NCI-H2107 treated with DMSO at 0.1 percent for 48 hours (cell line): ENCODE data around the gene CPB2.

Source experiments
- DNase-seq: peaks from one replicate; lab custom pipeline; 2025; ENCODE audit not compliant: unreplicated experiment; lab: John Stamatoyannopoulos, UW

CPB2 gene

DNA sequence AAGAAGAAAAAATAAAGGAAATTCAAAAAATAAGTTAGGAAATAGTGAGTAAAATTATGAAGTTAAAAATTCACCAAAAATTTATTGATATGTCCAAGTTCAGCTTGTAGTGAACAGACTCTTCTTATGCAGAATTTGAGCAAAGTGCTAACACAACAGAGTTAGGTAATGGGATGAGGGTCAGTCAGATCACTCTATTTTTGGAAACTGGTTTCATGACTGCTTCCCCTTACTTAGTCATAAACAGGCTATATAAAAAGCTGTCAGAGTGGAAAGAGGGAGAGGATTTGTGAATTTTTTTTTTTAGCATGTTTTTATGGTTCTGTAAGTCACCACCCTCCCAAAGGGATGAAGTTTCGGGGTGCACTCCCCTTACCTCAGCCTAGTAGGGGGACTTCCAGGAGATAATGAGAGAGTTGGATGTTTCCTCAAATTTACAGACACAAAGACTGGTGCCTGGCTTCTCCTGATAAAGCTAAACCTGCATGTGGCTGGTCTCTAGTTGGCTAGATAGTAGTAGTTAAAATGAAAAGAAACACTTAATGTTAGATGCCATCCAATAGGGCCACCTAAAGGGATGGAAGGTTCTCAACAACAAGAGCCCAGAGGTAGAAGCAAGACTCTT lies 4.5 kb downstream of the CPB2 start:
- DNase-seq = no peak

GRCh38 chr13:46097663-46098062 lies 7.2 kb downstream of the CPB2 start:
- DNase-seq = no peak

DNA sequence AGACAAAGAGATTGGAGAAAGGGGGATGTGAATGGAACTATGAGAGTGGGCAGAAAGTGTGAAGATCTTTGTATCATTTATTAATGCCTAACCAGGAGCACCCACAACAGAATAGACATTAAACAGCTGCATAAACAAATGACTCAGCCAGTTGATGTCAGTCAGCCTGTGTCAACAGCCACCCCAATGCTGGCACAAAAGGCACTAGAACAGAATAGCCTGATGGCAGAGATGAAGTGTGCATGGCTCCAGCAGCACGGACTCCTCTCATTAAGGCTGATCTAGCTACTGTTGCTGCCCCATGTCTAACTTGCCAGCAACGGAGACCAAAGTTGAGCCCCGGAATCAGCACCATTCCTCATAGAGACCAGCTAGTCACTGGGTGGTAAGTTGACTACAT lies 7.8 kb downstream of the CPB2 start:
- peak; percentile 10 for DNase-seq

DNA sequence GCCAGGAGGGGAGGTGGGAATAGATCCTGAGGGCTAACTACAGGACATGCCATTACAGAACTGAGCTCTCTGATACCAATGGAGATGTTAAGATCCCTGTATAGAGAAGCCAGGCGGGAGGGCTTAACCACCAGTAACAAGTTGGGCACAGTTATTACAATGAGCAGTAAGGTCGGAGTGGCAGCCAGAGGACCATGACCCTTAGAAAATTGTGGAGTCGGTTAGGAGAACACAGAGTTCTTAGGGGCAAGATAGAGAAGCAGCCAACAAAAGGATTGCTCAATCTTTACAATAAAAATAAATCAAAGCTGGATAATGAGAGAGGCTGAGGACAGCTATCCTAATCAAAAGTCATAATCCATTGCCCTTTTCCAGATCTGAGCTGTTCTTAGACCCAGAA lies 10.4 kb downstream of the CPB2 start:
- DNase-seq = no peak

DNA sequence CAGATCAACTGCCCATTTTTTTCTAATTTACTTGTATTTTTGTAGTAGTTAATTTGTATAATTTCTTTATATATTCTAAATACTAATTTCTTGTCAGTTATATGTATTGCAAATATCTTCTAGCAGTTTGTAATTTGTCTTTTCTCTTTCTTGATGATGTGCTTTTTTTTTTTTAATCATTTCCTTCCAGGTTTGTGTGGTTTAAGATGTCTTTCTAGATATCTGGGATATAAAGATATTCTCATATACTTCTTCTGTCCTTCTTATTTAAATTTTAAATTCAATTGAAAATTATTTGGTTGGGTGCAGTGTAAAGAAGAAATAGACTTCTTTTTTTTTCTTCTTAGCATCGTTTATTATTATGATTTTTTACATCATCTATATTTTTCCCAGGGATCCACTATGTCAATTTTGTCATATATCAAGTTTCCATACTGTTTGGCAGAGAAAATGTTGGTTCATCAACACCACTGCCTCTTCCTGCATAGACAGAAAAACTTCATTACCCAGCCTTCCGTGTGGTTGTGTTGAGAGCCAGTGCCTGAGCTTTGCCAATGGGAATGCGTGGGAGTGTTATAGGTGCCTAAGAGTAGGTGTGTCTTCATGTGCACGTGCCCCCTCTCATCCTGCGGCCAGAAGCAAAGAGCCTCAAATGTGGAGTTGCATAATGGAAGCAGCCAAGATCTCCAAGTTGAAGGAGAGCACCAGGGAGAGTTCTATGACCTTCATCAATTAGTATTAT lies 15.8 kb downstream of the CPB2 start:
- DNase-seq = no peak

DNA sequence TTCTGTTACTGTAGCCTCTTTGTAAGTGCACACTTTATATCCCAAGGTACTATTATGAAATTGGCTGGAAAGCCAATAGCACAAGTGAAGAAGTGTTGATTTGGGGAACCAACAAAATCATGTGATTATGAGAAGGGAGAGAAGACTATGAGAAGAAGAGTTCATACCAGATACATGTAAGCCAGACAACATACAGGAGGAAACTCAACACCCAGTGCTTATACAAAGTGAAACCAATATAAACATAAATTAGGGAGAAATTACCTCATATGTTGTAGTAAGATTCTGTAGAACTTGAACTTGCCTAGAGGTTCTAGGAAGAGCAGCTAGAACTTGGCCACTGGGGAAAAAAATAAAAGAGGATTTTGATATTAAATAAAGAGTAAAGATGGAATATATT lies 17.4 kb downstream of the CPB2 start:
- DNase-seq = no peak

DNA sequence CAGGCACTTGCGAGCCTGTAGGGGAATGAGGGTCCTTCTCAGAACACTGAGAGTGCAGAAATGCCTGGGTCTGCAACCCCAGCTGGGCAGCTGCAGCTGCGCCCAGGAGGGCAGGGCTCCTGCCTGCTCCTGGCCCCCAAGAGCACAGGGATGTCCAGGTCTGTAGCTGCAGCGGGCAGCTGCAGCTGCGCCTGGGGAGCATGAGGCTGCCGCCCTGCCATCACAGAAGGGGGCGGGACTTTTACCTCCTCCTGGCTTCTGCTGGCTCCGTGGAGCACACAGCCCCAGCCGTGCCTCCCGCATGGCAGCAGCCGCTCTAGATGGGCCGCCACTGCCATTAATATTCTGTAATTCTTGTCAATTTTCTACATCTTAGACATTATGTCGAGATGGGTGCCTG lies 17.8 kb downstream of the CPB2 start:
- no peak for DNase-seq

- DNase-seq = no peak
Measured at GRCh38 chr13:46086421-46086922, 18.4 kb downstream of the CPB2 start.

- DNase-seq = no peak
Measured at GRCh38 chr13:46085737-46086136, 19.1 kb downstream of the CPB2 start.

DNA sequence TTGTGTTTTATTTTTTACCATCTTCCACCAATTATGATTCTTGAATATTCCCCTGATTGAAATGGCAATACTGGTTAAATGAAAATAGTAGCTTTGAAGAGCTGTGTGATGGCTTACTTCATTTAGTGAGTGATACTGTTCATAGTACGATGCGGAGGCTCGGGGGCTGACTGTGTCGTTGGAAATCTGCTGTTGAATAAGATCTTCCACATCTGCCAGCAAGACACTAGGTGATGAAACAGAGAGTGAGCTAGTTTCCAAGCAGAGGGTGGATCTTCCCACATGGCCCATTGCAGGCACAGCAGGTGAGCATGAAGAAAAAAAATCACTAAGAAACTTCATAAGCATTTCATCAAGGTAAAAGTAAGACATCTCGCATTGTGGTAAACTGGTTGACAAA lies 22.5 kb downstream of the CPB2 start:
- no peak for DNase-seq

DNA sequence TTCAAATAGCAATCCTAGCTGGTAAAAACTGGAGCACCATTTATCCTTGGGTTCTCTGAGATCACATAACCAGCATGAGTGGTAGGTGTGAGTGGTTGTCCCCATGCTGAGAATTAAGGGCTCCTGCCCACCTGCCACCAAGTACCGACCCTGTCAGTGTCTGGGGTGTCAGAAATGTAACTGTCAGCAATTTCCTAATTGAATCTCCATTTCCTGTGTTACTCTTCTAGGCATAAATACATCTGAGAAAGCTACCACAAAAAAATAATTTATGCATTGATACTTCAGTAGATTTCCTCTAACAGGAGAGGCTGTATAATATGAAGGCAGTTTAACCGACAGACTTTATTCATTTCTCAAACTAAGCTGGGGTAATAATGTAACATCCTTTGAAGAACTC lies 25.1 kb downstream of the CPB2 start:
- DNase-seq = no peak

DNA sequence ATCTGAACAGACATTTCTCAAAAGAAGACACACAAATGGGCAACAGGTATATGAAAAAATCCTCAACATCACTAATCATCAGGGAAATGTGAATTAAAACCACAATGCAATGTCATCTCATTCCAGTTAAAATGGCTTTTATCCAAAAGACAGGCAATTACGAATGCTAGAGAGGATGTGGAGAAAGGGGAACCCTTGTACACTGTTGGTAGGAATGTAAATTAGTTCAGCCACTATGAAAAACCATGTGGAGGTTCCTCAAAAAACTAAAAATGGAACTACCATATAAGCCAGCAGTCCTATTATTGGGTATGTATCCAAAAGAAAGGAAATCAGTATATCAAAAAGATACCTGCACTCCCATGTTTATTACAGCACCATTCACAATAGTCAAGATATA lies 27.6 kb downstream of the CPB2 start:
- no peak for DNase-seq

GRCh38 chr13:46076827-46077226 lies 28.0 kb downstream of the CPB2 start:
- DNase-seq = no peak

DNA sequence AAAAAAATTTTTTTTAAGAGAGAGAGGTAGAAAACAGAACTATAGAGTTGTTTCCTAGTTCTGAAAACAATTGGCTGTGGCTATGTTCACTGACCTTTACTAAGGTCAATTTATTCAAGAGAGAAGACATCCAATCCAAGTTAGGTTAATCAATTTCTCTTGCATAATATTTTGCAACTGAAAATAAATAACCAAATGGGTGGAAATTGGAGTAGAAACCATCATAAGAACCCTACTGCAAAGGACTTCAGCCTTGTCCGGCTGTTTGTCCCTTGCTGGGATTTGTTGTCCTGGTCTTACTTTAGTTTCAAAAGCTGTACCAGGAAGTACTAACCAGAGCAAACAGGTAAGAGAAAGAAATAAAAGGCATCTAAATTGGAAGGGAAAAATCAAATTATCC lies 29.0 kb downstream of the CPB2 start:
- DNase-seq = no peak

DNA sequence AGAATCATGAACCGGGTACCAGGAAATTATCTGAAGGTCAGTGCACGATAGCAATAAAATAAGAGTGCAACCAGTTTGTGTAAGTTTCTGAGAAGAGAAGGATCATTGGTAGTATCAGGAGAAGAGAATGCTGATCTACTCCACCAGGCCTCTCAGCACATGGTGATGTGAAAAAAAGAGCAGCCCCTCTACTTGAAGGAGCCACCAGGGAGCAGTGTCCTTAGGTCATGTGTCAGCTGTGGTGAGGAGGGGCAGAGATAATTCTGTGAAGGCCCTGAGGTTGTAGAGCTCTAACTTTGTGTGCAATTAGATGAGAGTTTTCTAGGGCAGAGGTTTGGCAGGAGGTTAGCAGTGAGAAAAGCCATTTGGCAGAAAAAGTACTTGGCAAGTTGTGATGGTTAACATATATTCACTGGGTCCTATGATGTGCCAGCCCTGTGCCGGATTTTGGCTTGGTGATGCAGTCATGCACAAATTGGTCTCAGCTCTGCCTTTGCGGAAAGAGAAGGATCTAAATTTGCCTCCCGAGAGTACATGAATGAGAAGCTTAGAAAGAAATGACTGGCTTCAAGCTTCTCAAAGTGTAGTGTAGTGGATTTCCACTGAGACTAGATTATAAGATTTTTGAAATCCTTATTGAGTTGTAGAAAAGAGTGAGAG lies 33.1 kb downstream of the CPB2 start:
- DNase-seq = no peak

GRCh38 chr13:46063292-46063691 lies 41.5 kb downstream of the CPB2 start:
- no peak for DNase-seq

GRCh38 chr13:46062185-46062584 lies 42.6 kb downstream of the CPB2 start:
- DNase-seq = no peak

- no peak for DNase-seq
Measured at GRCh38 chr13:46059405-46059804, 45.4 kb downstream of the CPB2 start.

GRCh38 chr13:46058268-46058667 lies 46.6 kb downstream of the CPB2 start:
- DNase-seq = no peak

DNA sequence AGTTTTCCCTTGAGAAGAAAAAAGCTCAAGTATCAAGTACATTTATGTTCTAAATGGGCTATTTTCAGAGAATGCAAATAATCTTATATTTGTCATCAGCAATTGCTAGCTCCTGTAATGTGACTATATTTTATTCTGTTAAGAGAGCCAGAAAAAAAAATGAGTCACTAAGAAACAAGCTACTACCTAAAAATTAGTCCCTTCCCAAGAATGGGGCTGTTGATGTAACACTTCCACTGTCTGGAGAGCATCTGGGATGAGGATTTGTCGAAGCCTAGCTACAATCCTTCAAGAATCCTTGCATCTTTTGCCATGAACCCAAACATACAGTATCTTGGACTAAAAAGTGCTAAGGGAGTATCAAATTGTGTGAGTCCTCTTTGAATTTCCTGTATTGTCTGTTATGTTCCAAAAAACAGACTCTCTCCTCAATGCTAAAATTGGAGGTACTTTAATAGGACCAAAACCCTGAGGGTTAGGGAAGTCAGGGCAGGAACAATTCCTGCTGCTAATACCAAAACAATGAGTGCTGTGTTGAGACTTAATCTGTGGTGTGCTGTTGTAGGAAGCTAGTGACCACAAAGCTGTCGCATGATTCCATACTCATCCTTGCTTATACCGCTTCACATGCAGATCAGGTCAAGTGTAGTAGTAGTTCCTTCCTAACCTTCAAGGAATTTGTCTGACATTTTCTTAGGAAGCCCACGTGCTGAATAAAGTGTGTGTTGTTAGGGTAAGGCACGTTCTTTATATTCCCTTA lies 47.4 kb downstream of the CPB2 start:
- no peak for DNase-seq

- no peak for DNase-seq
Measured at GRCh38 chr13:46053162-46054012, 51.4 kb downstream of the CPB2 start.
